VCaP (cell line): ENCODE results near the gene SYNPO2L.

Experiments
- H3K27ac ChIP-seq: fragments of 450-650 bp; 2 replicates; pipeline ENCODE4 v1.5.1; 2017
- TF ChIP-seq, protein P1 (sequence below): fragments of 450-650 bp; conservative IDR thresholded peaks from 2 replicates; pipeline ENCODE4 v1.5.1; 2017; ENCODE audit warnings: mild to moderate bottlenecking, moderate library complexity

The SYNPO2L gene

DNA sequence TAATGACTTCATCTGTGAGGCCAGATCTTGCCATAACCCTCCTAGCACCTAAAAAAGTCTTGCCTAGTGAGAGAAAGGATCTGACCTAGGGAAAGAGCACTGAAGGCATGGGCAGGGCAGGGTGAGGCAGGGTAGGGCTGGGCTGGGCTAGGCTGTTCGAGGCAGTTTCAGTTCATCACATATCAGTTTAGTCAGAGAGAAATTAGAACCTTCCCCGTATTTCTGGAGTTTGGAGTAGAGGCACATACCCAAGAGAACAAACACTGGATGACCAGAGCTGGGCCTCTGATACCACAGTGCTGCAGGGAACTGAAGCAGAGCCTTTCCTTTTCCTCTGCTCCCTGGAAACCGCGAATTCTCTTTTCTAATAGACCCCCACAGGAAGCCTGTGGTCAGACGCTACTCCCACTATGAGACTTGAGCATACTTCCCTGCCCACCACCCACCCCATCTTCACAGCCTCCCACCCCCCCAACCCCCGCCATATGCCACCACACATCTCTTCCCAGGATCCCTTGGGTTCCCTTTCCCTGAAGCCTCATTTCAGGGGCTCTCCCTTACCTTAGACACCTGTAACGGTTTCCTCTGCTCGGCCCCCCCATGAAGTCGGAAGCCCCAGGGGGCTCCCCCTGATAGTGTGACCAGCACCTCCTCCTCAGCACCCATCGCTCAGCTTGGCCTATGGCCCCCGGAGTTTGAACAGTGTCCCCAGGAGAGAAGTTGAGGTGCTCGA is 406 bp downstream of the SYNPO2L start:
- TF ChIP-seq, protein P1, sequence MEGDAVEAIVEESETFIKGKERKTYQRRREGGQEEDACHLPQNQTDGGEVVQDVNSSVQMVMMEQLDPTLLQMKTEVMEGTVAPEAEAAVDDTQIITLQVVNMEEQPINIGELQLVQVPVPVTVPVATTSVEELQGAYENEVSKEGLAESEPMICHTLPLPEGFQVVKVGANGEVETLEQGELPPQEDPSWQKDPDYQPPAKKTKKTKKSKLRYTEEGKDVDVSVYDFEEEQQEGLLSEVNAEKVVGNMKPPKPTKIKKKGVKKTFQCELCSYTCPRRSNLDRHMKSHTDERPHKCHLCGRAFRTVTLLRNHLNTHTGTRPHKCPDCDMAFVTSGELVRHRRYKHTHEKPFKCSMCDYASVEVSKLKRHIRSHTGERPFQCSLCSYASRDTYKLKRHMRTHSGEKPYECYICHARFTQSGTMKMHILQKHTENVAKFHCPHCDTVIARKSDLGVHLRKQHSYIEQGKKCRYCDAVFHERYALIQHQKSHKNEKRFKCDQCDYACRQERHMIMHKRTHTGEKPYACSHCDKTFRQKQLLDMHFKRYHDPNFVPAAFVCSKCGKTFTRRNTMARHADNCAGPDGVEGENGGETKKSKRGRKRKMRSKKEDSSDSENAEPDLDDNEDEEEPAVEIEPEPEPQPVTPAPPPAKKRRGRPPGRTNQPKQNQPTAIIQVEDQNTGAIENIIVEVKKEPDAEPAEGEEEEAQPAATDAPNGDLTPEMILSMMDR = no peak
- no peak overlapping the region for H3K27ac ChIP-seq

DNA sequence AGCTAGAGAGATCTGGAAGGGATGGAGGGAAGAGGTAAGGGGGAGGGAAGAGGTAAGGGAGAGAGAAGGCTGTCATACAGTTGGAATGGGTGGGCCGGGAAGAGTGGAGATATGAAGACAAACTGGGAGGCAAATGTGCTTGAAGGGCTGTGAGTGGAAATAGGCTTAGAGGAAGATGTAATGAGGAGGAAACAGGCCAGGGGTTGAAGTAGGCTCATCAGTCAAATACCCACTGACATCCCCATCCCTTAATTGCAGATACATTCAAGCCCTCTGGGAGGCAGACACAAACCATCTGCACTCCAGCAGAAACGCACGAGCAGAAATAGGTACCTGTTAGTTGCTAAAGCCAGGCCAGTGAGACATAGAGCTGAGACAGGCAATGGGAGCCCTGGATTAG is 2.1 kb downstream of the SYNPO2L start:
- no peak overlapping the region for H3K27ac ChIP-seq
- TF ChIP-seq, protein P1 = peak; percentile 82

DNA sequence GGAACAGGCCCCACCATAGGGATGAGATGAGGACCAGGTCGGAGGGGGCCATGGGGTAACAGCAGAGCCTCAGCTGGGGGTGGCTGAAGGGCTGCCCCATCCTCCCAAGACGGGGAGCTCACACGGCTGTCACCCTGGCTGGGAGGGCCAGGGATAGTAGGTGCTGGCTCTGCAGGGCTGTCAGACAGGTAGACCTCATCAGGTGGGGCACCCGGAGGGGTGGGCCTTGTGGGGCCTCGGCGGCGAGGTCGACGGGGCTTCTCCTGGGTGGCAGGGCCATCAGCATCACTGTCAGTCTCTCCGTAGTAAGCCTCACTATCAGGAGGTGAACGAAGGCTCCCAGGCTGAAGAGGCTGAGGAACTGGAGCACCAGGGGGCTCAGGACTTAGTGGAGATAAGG is 2.6 kb downstream of the SYNPO2L start:
- TF ChIP-seq, protein P1 = no peak
- no peak overlapping the region for H3K27ac ChIP-seq

DNA sequence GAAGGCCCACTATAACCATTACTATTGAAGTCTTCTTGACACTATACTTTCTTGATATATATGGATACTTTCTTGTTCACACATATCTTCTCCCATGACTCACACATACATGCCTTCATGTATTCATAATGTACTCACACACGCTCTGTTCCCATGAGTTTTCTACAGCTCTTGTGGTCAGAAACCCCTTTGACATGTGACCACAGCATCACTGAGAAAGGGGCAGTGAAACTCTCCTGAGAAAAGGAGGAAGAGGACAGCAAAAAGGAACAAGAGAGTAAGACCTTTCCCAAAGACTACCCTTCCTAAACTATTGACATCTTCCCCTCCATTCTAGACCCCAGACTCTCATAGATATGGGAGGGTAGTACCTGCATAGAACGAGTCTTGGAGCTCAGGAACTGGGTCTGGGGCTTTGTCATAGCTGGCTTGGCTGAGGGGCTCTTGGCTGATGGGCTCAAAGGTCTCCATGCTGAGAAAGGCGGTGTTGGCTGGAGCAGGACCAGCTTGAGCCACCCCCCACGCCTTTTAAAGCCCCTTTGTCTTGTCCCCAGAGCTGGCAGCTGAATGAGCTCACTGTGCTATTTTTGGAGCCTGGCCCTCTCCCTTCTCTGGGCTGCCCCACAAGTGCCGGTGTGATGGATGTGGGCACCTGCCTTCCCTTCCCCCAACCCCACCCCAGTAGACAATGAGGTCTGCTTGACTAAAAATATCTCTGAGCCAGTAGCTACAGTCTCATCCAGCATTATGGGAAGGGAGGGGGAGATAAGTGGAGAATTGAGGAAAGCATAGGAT is 5.1 kb downstream of the SYNPO2L start:
- H3K27ac ChIP-seq = no peak overlapping the region

DNA sequence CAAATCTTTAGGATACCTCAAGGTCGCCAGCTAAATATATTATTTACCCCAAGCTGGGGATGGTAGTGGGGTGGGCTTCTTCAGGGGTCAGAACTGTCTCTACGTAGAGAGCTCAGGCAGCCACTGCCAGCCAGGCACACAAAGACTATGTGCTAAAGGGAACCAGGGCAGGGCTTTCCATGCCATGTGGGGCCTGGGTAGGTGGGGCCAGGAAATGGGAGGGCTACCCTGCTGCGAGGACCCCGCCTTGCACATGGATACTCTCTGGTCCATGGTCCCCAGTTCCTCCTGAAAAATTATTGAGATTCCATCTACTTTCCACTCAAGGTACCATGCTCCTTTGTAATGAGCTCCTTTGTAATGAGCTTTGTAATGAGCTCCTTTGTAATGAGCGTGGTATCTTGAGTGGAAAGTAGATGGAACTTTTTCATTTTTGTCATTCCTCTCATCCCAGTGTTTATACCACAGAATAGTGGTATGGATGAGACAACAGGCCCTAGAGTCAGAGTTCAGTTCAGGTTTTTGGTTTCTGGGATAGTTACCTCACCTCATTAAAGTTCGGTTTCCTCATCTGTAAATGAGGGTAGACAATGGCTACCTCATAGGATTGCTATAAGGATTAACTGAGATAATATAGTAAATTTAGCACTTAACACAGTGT is 5.8 kb downstream of the SYNPO2L start:
- no peak overlapping the region for H3K27ac ChIP-seq

More for the DNA sequence above, 5.1 kb downstream of the SYNPO2L start:
- TF ChIP-seq, protein P1 = no peak

DNA sequence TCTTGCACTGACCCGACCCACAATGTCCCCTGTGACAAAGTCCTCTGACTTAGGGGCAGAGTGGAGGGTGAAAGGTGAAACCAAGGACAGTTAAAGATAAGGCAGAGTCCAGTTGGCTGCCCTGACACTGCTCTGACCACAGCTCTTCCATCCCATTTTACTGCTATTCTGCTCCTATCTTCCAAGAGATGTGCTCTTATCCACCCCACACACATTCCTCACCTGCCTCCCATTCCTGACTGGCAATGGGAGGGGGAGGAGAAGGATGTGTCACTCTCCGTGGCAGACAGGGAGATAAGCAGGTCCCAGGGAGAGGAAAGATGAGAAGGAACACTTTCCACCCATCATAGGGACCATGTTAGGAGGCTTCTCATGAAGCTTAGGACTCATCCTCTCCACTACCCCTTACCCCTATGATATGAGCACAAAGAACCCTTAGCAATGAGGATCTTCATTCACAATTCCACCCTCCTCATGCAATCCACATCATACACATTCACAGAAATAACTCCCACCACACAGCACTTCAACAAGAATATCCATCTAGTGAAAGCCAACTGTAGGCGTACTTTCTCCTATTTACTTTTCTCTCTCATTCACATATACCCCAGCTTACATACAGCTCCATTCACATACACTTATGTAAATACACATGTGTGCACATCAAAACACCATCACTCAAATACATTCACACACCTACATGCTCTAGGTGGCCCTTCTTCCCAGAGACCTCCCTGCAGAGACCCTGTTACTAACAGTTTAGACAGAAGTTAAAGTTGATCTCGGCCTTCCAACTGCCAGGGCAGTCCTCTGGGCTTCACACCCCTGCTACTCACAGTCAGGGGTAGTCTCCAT is 6.6 kb downstream of the SYNPO2L start:
- TF ChIP-seq, protein P1 = no peak
- no peak overlapping the region for H3K27ac ChIP-seq

More for the DNA sequence above, 5.8 kb downstream of the SYNPO2L start:
- TF ChIP-seq, protein P1 = no peak
